Duodenal mucosa (tissue), 2 donors: ENCODE data around the gene GUCY2F.

Experiments
- H3K27ac ChIP-seq: one replicate; pipeline ENCODE4 v1.7.0; 2013; ENCODE audit warnings: low read depth, low read length
- H3K27me3 ChIP-seq, 2 donors: one replicate each; pipeline ENCODE4 v1.7.0; 2013; ENCODE audit warnings: low read length in 2 of 2, control low read depth in 1 of 2; ENCODE audit not compliant: insufficient read depth in 2 of 2, control insufficient read depth in 1 of 2
- H3K36me3 ChIP-seq, 2 donors: one replicate each; pipeline ENCODE4 v1.7.0; 2013; ENCODE audit warnings: low read length in 2 of 2, control low read depth in 1 of 2; ENCODE audit not compliant: insufficient read depth in 2 of 2, control insufficient read depth in 1 of 2
- H3K4me1 ChIP-seq, 2 donors: one replicate each; pipeline ENCODE4 v1.7.0; 2013; ENCODE audit warnings: low read length in 2 of 2, control low read depth in 1 of 2; ENCODE audit not compliant: insufficient read depth in 2 of 2, control insufficient read depth in 1 of 2
- H3K4me3 ChIP-seq, 2 donors: one replicate each; pipeline ENCODE4 v1.7.0; 2013; ENCODE audit warnings: low read length in 2 of 2, low read depth in 1 of 2
- H3K9ac ChIP-seq, 2 donors: one replicate each; pipeline ENCODE4 v1.7.0; 2013; ENCODE audit warnings: low read length in 2 of 2, low read depth in 1 of 2
- H3K9me3 ChIP-seq, 2 donors: one replicate each; pipeline ENCODE4 v1.7.0; 2013; ENCODE audit warnings: low read length in 2 of 2, control low read depth in 1 of 2; ENCODE audit not compliant: control insufficient read depth in 1 of 2

The GUCY2F gene

DNA sequence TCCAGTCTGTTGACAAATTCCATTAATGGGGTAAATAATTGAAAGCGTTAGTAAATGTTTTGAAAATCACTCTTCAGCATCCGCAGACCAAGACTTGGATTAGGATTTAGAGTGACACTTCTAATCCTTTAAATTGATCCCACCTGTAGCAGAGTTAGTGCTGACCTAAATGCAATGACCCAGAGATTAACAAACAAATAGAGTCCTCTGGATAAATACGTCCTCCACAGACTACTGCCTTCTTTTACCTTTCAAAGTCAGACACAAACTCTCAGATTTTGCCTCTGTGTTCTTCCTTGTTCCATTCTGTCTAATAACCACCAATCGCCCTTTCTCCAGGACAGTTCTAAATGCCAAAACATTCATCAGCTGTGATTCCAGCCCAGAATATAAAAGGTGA is at the start of gene GUCY2F:
Gene GUCY2F, minus strand, starts transcription at position 101 of the 400 bp plus-strand sequence. CDS start 6,150 bp downstream, outside the sequence.
- no peaks in the 10 kb centered on the region for H3K27me3 ChIP-seq
- H3K4me3 ChIP-seq: no peak within 1 kb of the TSS
- H3K36me3 ChIP-seq: no peaks in the 10 kb centered on the region
- H3K27ac ChIP-seq: no peak within 1 kb of the TSS
- H3K4me1 ChIP-seq: no peaks in the 10 kb centered on the region
- no peak within 1 kb of the TSS for H3K9ac ChIP-seq
- no peaks in the 10 kb centered on the region for H3K9me3 ChIP-seq

- Histone ChIP-seq H3K36me3 (no peaks in the 10 kb centered on the region), H3K9ac (no peak overlapping the region), H3K9me3 (no peaks in the 10 kb centered on the region), H3K27ac (no peak overlapping the region), H3K4me1 (no peaks in the 10 kb centered on the region), H3K27me3 (no peaks in the 10 kb centered on the region), H3K4me3 (no peak overlapping the region)
These were observed 37.1 kb upstream of the GUCY2F start for GRCh38 chrX:109519001-109519400.

- no peaks in the 10 kb centered on the region for H3K27me3 ChIP-seq
- no peaks in the 10 kb centered on the region for H3K9me3 ChIP-seq
- no peaks in the 10 kb centered on the region for H3K4me1 ChIP-seq
These were observed 29.2 kb upstream of the GUCY2F start for GRCh38 chrX:109511113-109511512.

DNA sequence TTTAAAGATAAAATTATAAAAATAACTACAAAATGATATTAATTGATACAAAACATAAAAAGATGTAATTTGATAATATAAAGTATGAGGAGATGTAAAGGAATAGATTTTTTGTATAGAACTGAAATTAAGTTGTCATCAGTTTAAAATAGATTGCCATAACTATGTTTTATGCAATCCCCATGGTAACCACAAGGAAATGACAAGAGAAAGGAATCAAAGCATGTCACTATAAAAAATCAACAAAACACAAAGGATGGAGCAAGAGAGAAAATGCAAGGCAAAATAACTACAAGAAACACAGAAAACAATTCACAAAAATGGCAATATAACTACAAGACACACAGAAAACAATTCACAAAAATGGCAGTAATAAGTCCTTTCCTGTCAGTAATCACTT is 27.0 kb upstream of the GUCY2F start:
- no peak overlapping the region for H3K4me3 ChIP-seq
- H3K36me3 ChIP-seq: no peaks in the 10 kb centered on the region
- no peaks in the 10 kb centered on the region for H3K9me3 ChIP-seq
- H3K27me3 ChIP-seq: no peaks in the 10 kb centered on the region
- H3K9ac ChIP-seq: no peak overlapping the region
- no peak overlapping the region for H3K27ac ChIP-seq
- H3K4me1 ChIP-seq: no peaks in the 10 kb centered on the region

More at GRCh38 chrX:109511113-109511512, 29.2 kb upstream of the GUCY2F start:
- Histone ChIP-seq H3K36me3 (no peaks in the 10 kb centered on the region), H3K9ac (no peak overlapping the region), H3K27ac (no peak overlapping the region), H3K4me3 (no peak overlapping the region)

GRCh38 chrX:109501176-109501575 is 19.3 kb upstream of the GUCY2F start:
- Histone ChIP-seq H3K9ac (no peak overlapping the region), H3K27ac (no peak overlapping the region), H3K9me3 (no peaks in the 10 kb centered on the region), H3K27me3 (no peaks in the 10 kb centered on the region), H3K4me1 (no peaks in the 10 kb centered on the region), H3K4me3 (no peak overlapping the region), H3K36me3 (no peaks in the 10 kb centered on the region)

GRCh38 chrX:109498434-109498833 is 16.5 kb upstream of the GUCY2F start:
- no peak overlapping the region for H3K4me3 ChIP-seq
- no peaks in the 10 kb centered on the region for H3K9me3 ChIP-seq
- no peaks in the 10 kb centered on the region for H3K4me1 ChIP-seq
- no peaks in the 10 kb centered on the region for H3K36me3 ChIP-seq
- no peak overlapping the region for H3K27ac ChIP-seq
- H3K27me3 ChIP-seq: no peaks in the 10 kb centered on the region
- H3K9ac ChIP-seq: no peak overlapping the region

DNA sequence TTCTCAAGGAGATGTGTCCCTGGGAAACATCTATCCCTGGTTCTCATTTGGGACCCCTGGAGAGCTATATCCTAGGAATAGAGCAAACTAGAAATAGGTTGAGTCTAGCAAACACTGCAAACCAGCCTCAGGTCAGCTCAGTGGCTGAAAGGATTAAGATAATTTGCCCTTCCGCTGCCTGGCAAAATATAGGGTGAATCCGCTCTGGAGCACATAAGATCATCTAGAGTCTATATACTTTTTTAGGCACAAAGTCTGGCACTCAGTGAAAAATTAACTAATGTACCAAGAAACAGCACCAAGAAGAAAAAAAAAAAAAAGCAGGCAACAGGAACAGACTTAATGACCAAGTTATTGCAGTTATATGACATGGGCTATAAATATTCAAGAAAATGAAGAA is 7.3 kb upstream of the GUCY2F start:
- no peak overlapping the region for H3K27ac ChIP-seq
- no peaks in the 10 kb centered on the region for H3K36me3 ChIP-seq

GRCh38 chrX:109487640-109488039 is 5.8 kb upstream of the GUCY2F start:
- Histone ChIP-seq H3K4me1 (no peaks in the 10 kb centered on the region), H3K9me3 (no peaks in the 10 kb centered on the region), H3K36me3 (no peaks in the 10 kb centered on the region), H3K27me3 (no peaks in the 10 kb centered on the region), H3K4me3 (no peak overlapping the region), H3K27ac (no peak overlapping the region), H3K9ac (no peak overlapping the region)

More for the DNA sequence above, 7.3 kb upstream of the GUCY2F start:
- no peaks in the 10 kb centered on the region for H3K27me3 ChIP-seq
- no peak overlapping the region for H3K4me3 ChIP-seq
- H3K9ac ChIP-seq: no peak overlapping the region
- H3K9me3 ChIP-seq: no peaks in the 10 kb centered on the region
- H3K4me1 ChIP-seq: no peaks in the 10 kb centered on the region

DNA sequence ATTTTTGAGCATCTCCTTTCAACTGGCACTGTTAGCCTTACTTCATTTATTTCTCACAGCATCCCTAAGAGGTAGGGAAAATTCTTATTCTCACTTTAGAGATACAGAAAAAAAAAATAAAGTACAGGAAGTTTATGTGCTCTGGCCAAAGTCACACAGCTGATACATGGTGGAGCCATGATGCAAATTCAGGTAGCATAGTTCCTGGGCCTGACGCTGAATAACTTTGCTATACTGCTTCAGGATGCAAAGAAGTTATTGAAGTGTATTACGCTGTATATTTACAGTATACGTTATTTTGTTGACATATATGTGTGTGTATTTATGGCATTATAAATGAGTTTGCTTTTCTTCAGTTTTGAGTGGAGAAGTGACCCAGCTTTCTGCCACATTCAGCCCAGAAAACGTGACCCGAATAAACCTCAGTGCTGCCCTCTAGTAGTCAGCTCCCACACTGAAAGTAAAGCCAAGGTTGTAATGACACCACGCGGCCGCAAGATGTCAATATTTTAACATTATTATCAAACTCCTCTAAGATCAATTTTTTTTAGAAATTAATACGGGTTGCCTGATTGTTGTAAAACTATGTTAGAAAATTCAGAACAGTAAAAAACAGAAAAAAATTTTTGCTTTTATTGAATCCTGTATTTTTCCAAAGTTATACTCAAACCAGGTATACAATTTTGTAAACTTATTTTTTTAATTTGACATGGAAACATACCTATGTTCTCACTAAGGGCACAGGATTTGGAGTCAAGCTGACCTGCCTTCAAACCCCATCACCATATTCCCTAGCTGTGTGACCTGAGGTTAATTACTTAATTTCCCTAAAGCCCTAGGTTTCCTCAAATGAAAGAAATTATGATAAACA is 3.8 kb upstream of the GUCY2F start:
- H3K4me1 ChIP-seq: no peaks in the 10 kb centered on the region
- H3K9me3 ChIP-seq: no peaks in the 10 kb centered on the region
- no peak overlapping the region for H3K27ac ChIP-seq
- H3K27me3 ChIP-seq: no peaks in the 10 kb centered on the region
- H3K9ac ChIP-seq: no peak overlapping the region
- no peak overlapping the region for H3K4me3 ChIP-seq
- H3K36me3 ChIP-seq: no peaks in the 10 kb centered on the region

GRCh38 chrX:109484886-109485285 is 3.0 kb upstream of the GUCY2F start:
- H3K9me3 ChIP-seq: no peaks in the 10 kb centered on the region
- no peak overlapping the region for H3K9ac ChIP-seq
- H3K36me3 ChIP-seq: no peaks in the 10 kb centered on the region
- H3K4me1 ChIP-seq: no peaks in the 10 kb centered on the region
- no peaks in the 10 kb centered on the region for H3K27me3 ChIP-seq
- H3K27ac ChIP-seq: no peak overlapping the region
- no peak overlapping the region for H3K4me3 ChIP-seq
